Spleen (tissue), 11 donors: Measurements from ENCODE around the gene GPC4. TPM values are rescaled to one million over a fixed set of nuclear protein-coding genes. Genes with fewer than 3 reads are reported as not detected.

ENCODE experiments used
- DNase-seq: peaks from one replicate; pipeline ENCODE4 v3.0.0-alpha.2; 2020
- H3K27ac ChIP-seq, 8 donors: fragments of 200-600 bp; sonication (generic) in 7 of 8; 1 replicate in 4 of 8; 2 replicates in 4 of 8; pipeline versions ENCODE4 v1.5.0 to v1.8.0; 2016 to 2021; ENCODE audit warnings: inconsistent platforms in 4 of 8, mild to moderate bottlenecking in 4 of 8, moderate library complexity in 1 of 8
- H3K27me3 ChIP-seq, 7 donors: fragments of 200-600 bp; sonication (generic) in 6 of 7; replicated peaks in 1 of 7; 1 replicate in 4 of 7; 2 replicates in 3 of 7; pipeline versions ENCODE4 v1.5.0 to v1.8.0; 2016 to 2021; ENCODE audit warnings: inconsistent platforms in 3 of 7, mild to moderate bottlenecking in 1 of 7
- H3K36me3 ChIP-seq, 6 donors: fragments of 200-600 bp; sonication (generic) in 5 of 6; 1 replicate in 4 of 6; 2 replicates in 2 of 6; pipeline versions ENCODE4 v1.5.0 to v1.8.0; 2016 to 2021; ENCODE audit warnings: inconsistent platforms in 2 of 6
- H3K4me1 ChIP-seq, 6 donors: fragments of 200-600 bp; sonication (generic) in 5 of 6; 1 replicate in 3 of 6; 2 replicates in 3 of 6; pipeline versions ENCODE4 v1.5.0 to v1.8.0; 2016 to 2021; ENCODE audit warnings: inconsistent platforms in 3 of 6
- H3K4me3 ChIP-seq, 8 donors: fragments of 200-600 bp; sonication (generic) in 7 of 8; 1 replicate in 4 of 8; 2 replicates in 4 of 8; pipeline versions ENCODE4 v1.5.0 to v1.8.0; 2016 to 2021; ENCODE audit warnings: inconsistent platforms in 4 of 8, mild to moderate bottlenecking in 4 of 8, moderate library complexity in 2 of 8
- H3K9me3 ChIP-seq, 8 donors: fragments of 200-600 bp; sonication (generic) in 7 of 8; 1 replicate in 4 of 8; 2 replicates in 4 of 8; pipeline versions ENCODE4 v1.5.0 to v1.8.0; 2016 to 2021; ENCODE audit warnings: inconsistent platforms in 4 of 8
- POLR2A ChIP-seq, 3 donors: fragments of 450-650 bp; IDR thresholded peaks; one replicate each; pipeline ENCODE4 v1.5.1; 2017; ENCODE audit warnings: antibody characterized with exemption in 3 of 3, mild to moderate bottlenecking in 1 of 3
- POLR2AphosphoS5 ChIP-seq, 3 donors: sonication (generic); formaldehyde crosslinking; IDR thresholded peaks; one replicate each; pipeline ENCODE4 v1.5.1; 2017; ENCODE audit warnings: antibody characterized with exemption in 3 of 3
- WGBS, 5 donors: extraction: QIAGEN DNeasy Blood & Tissue Kit in 3 of 5; methylation state at CpG; one replicate each; pipeline versions ENCODE4 v1.1.5 to v1.1.7; 2013 to 2018; 5-methylcytosine and 5-hydroxymethylcytosine counted together
- intact Hi-C: fragments of 100-400 bp; cut with DNase I; formaldehyde crosslinking; loops from one replicate; pipeline ENCODE4 v1.15.0; 2023; ENCODE audit warnings: low total_unique reads
- polyA plus RNA-seq, 3 donors: library from polyadenylated mRNA; stranded (reverse); fragments of 200-250 nt; gene quantifications; one replicate each; pipeline ENCODE4 v1.2.1, GENCODE V29; 2013
- total RNA-seq, 7 donors: library from RNA; depleted of rRNA in 3 of 7; stranded (reverse); fragments of >200 nt in 3 of 7; fragmentation: NEBNext Ultra II Directional in 4 of 7; extraction: Animal tissue kit (Norgen Biotek cat#: 25700) in 4 of 7; gene quantifications; one replicate each; pipeline versions ENCODE4 v1.1.0 to v1.2.1, GENCODE V29; 2016 to 2021
- TF ChIP-seq, protein P1 (sequence below), 11 experiments: fragments of 200-600 bp in 7 of 11; fragments of 450-650 bp in 4 of 11; sonication (generic) in 4 of 11; IDR thresholded peaks in 8 of 11; conservative IDR thresholded peaks in 3 of 11; 1 replicate in 7 of 11; 2 replicates in 4 of 11; pipeline versions ENCODE4 v1.4.0 to v1.8.0; 2016 to 2021; ENCODE audit warnings: antibody characterized with exemption in 11 of 11, inconsistent platforms in 4 of 11, mild to moderate bottlenecking in 1 of 11
- donor health status: healthy with polysubstance abuse.
- donor health status: DM: no; HTN: no; CAD: no; lungs with moderate emphysema.
- donor health status: DM: no; HTN: no; CAD: no.
- donor health status: Bipolar disorder and iron deficiency.
- donor health status: healthy.
- donor health status: DM: no; HTN: no; CAD: no.
- donor health status: DM: yes; HTN: yes; CAD: no.

GPC4 gene
- total and polyA plus RNA-seq, 10 donors: 0.70 to 17.7 (median 4.9) TPM

DNA sequence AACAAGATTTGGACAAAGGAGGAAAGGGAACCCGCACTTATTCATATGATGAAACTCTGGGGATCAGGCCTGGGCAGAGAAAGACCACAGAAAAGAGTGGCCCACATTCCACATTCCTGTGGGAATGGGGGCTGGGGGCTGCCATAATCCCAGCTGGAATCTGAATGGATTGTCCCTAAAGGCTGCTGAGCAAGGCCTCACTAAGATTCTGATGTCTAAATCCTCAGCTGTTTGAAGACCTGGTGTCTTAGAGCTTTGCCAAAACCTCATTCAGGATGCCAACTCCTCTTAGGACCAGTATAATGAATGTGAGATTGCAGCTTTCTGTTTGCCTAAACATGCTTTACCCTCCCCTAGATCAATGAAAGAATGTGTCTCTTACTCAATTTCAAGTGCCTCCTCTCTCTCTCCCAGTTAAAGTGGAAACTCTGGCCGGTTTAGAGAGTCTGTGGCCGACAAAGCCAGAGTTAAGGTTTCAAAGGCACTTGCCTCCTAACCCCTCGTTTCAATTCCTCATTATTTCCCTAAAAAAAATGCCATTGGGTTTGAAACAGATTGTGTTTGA lies 33.3 kb upstream of the GPC4 start:
- 57 to 78% (median 66%) methylated on average over 3 to 4 of the region's 4 CpGs for WGBS, 5 donors
- no peaks in the 10 kb centered on the region for H3K9me3 ChIP-seq
- H3K27me3 ChIP-seq: peaks cover 0 to 4% (median 0%) of the 10 kb centered on the region in 7 donors
- H3K4me1 ChIP-seq: no peaks in the 10 kb centered on the region
- no peaks in the 10 kb centered on the region for H3K36me3 ChIP-seq
- TF ChIP-seq POLR2A (IDR thresholded peaks at IDR 0.05) (no peak), POLR2AphosphoS5 (IDR thresholded peaks at IDR 0.05) (no peak)
- TF ChIP-seq, protein P1, sequence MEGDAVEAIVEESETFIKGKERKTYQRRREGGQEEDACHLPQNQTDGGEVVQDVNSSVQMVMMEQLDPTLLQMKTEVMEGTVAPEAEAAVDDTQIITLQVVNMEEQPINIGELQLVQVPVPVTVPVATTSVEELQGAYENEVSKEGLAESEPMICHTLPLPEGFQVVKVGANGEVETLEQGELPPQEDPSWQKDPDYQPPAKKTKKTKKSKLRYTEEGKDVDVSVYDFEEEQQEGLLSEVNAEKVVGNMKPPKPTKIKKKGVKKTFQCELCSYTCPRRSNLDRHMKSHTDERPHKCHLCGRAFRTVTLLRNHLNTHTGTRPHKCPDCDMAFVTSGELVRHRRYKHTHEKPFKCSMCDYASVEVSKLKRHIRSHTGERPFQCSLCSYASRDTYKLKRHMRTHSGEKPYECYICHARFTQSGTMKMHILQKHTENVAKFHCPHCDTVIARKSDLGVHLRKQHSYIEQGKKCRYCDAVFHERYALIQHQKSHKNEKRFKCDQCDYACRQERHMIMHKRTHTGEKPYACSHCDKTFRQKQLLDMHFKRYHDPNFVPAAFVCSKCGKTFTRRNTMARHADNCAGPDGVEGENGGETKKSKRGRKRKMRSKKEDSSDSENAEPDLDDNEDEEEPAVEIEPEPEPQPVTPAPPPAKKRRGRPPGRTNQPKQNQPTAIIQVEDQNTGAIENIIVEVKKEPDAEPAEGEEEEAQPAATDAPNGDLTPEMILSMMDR (IDR thresholded peaks at IDR 0.05 in 8 of 11, conservative IDR thresholded peaks at IDR 0.05 in 3 of 11): no peak
- intact Hi-C loops: no loop called here
- H3K27ac ChIP-seq: no peak overlapping the region
- no peak for DNase-seq
- H3K4me3 ChIP-seq: no peak overlapping the region

DNA sequence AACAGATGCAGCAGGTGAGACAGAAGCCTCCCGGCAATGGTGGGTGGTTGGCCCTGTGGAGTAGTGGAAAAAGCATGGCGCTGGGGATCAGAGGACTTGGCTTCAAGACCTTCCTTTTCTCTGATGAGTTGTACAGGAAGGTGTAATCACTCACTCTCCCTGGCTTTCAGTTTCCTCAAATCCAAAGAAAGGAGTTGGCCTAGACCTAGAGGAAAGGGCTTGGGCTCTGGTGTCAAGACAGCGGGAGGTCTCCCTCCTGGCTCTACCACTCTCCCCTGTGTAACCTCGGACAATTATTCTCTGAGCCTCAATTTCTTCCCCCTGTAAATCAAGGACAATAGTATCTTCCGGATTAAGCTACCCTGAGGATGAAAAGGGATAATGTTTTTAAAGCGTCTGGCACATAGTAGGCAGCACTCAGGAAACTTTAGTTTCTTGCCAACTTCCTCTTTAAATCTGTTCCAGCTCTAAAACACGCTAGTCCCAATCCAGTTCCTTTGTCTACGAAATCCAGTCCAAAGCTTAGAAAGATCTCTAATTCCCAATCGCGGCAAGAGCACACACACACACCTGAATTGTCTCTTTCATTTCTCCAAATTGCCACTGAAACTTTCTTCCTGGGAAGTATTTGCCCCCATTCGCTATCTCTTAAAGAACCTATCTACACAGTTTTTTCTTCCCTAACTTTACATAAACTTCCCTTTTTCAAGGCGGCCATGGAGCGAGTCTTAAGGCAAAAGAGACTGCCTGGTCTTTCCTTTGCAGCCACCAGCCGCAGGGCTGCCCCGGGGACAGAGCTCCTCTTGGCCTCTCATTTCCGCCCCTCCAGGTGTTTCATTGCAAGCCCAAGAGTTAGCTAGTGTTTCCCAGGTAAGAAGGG lies 29.9 kb upstream of the GPC4 start:
- H3K4me1 ChIP-seq: no peaks in the 10 kb centered on the region
- H3K27me3 ChIP-seq: peaks cover 0 to 4% (median 0%) of the 10 kb centered on the region in 7 donors
- peak overlapping the region in 2 of 8 donors; percentile 15 to 39 for H3K4me3 ChIP-seq
- H3K9me3 ChIP-seq: no peaks in the 10 kb centered on the region
- no peaks in the 10 kb centered on the region for H3K36me3 ChIP-seq
- 18 to 29% (median 22%) methylated on average over 16 of the region's 16 CpGs for WGBS, 5 donors
- intact Hi-C loops: no loop called here
- TF ChIP-seq POLR2A (IDR thresholded peaks at IDR 0.05) (no peak), POLR2AphosphoS5 (IDR thresholded peaks at IDR 0.05) (no peak)
- TF ChIP-seq, protein P1 (IDR thresholded peaks at IDR 0.05 in 8 of 11, conservative IDR thresholded peaks at IDR 0.05 in 3 of 11): no peak
- DNase-seq: no peak
- H3K27ac ChIP-seq: no peak overlapping the region

DNA sequence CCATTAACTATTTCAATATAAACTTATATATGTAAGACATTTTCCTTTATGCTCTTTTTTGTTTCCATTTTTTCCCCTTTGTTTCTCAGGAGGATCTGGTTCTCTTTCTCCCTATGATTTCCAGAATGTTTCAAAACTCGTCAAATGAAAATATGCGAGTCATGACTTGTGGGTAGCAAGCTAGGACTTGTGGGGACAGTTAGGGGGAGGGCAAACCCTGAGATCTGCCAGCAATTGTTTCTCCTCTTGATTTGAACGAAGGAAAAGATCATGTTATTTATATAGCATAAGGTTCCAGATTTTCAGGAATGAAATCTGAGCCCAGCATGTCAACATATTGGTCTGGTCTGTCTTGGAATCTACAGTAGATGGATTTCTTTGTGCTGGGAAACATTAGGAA lies 28.9 kb upstream of the GPC4 start:
- H3K4me3 ChIP-seq: no peak overlapping the region
- WGBS, 5 donors: 57 to 94% (median 64%) methylated on average over 3 of the region's 3 CpGs
- H3K9me3 ChIP-seq: no peaks in the 10 kb centered on the region
- no peak for DNase-seq
- peaks cover 0 to 4% (median 0%) of the 10 kb centered on the region in 7 donors for H3K27me3 ChIP-seq
- no peak for TF ChIP-seq POLR2A (IDR thresholded peaks at IDR 0.05)
- TF ChIP-seq POLR2AphosphoS5 (IDR thresholded peaks at IDR 0.05): no peak
- TF ChIP-seq, protein P1 (IDR thresholded peaks at IDR 0.05 in 8 of 11, conservative IDR thresholded peaks at IDR 0.05 in 3 of 11): no peak
- H3K4me1 ChIP-seq: no peaks in the 10 kb centered on the region
- H3K27ac ChIP-seq: no peak overlapping the region
- intact Hi-C loops: no loop called here
- H3K36me3 ChIP-seq: no peaks in the 10 kb centered on the region

DNA sequence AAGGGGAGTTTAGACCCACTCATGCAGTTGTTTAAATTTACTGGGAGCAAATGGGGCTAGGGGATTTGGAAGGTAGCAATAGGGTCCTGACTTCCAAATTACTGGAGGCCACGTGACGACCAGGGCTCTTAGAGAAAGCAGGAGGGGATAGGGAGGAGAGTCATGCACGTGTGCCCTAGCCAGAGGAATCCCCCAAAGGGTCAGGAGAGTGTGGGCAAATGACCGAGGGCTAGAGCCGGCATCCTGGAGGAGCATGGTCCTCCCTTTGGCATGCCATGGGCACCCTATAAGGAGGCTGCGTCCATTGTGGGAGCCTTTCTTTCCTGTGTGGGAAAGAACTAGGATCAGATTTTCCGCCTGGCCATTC lies 25.5 kb upstream of the GPC4 start:
- Histone ChIP-seq H3K4me1 (no peaks in the 10 kb centered on the region), H3K36me3 (no peaks in the 10 kb centered on the region), H3K27me3 (peaks cover 0 to 4% (median 0%) of the 10 kb centered on the region in 7 donors), H3K4me3 (no peak overlapping the region), H3K27ac (no peak overlapping the region), H3K9me3 (no peaks in the 10 kb centered on the region)
- DNase-seq: no peak
- 54 to 83% (median 78%) methylated on average over 7 of the region's 7 CpGs for WGBS, 5 donors
- TF ChIP-seq POLR2AphosphoS5 (IDR thresholded peaks at IDR 0.05): no peak
- TF ChIP-seq POLR2A (IDR thresholded peaks at IDR 0.05): no peak
- TF ChIP-seq, protein P1 (IDR thresholded peaks at IDR 0.05 in 8 of 11, conservative IDR thresholded peaks at IDR 0.05 in 3 of 11): no peak
- intact Hi-C loops: no loop called here
